Brain microvascular endothelial cell (primary cell): Measurements from ENCODE around the gene EHBP1.

Source experiments
- DNase-seq: peaks from one replicate; pipeline ENCODE4 v3.0.0-alpha.2; 2020
- H3K27ac ChIP-seq: fragments of 250-450 bp; sonication (Bioruptor Pico); 2 replicates; pipeline ENCODE4 v1.5.1; 2020; ENCODE audit warnings: mild to moderate bottlenecking, moderate library complexity
- H3K27me3 ChIP-seq: fragments of 250-450 bp; sonication (Bioruptor Pico); replicated peaks from 2 replicates; pipeline ENCODE4 v1.5.1; 2020; ENCODE audit warnings: mild to moderate bottlenecking
- H3K36me3 ChIP-seq: fragments of 250-450 bp; sonication (Bioruptor Pico); replicated peaks from 2 replicates; pipeline ENCODE4 v1.5.1; 2020; ENCODE audit warnings: mild to moderate bottlenecking
- H3K4me3 ChIP-seq: 2 replicates; pipeline ENCODE4 v1.5.1; 2011; ENCODE audit warnings: low read depth, mild to moderate bottlenecking, control low read depth, low read length, moderate library complexity
- in situ Hi-C: cut with HindIII; loops from 2 replicates; pipeline ENCODE4 v1.10.0; 2017; ENCODE audit warnings: low sequenced_read_pairs, low pct_ligation_motif_present
- TF ChIP-seq, protein P1 (sequence below): IDR thresholded peaks from 2 replicates; pipeline ENCODE4 v1.5.1; 2011; ENCODE audit warnings: low read depth, mild to moderate bottlenecking, moderate library complexity, low read length, control low read depth, inconsistent platforms; ENCODE audit errors: missing control alignments

EHBP1 gene

DNA sequence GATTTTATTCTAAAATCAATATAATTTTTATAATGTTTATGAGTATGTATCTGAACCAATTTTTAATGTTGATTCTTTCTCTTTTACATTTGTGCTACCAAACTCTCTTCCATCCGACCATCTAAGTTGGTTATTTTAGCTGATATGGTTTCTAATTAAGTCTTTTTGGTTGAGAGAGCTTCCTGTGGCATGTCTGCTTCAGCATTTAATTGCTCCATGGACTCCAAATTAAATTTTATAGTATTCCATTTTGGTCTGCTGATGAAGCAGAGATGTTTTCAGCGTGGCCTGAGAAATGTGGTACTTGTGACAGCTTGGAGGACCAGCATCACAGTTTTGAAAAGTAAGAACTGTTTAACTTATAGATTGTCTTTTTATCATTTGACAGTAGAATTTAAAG, 105.6 kb downstream of the EHBP1 start:
- TF ChIP-seq, protein P1, sequence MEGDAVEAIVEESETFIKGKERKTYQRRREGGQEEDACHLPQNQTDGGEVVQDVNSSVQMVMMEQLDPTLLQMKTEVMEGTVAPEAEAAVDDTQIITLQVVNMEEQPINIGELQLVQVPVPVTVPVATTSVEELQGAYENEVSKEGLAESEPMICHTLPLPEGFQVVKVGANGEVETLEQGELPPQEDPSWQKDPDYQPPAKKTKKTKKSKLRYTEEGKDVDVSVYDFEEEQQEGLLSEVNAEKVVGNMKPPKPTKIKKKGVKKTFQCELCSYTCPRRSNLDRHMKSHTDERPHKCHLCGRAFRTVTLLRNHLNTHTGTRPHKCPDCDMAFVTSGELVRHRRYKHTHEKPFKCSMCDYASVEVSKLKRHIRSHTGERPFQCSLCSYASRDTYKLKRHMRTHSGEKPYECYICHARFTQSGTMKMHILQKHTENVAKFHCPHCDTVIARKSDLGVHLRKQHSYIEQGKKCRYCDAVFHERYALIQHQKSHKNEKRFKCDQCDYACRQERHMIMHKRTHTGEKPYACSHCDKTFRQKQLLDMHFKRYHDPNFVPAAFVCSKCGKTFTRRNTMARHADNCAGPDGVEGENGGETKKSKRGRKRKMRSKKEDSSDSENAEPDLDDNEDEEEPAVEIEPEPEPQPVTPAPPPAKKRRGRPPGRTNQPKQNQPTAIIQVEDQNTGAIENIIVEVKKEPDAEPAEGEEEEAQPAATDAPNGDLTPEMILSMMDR: no peak
- H3K4me3 ChIP-seq: no peak overlapping the region
- no peaks in the 10 kb centered on the region for H3K27me3 ChIP-seq
- no peak overlapping the region for H3K27ac ChIP-seq
- no peaks in the 10 kb centered on the region for H3K36me3 ChIP-seq
- DNase-seq: no peak
- in situ Hi-C loops: no loop called here

DNA sequence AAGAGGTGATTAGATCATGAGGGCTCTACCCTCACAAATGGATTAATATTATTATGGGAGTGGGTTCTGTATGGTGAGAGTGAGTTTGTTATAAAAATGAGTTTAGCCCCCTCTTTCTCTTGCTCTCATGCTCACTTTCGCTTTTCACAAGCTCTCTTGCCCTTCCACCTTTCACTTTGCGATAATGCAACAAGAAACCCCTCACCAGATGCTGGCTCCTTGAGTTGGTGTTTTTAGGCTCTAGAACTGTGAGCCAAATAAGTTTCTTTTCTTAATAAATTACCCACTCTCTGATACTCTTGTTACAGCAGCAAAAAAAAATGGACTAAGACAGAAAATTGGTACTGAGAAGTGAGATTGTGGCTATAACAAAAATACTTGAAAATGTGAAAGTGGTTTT, 106.5 kb downstream of the EHBP1 start:
- in situ Hi-C loops: no loop called here
- no peaks in the 10 kb centered on the region for H3K27me3 ChIP-seq
- no peak for DNase-seq
- H3K27ac ChIP-seq: no peak overlapping the region
- TF ChIP-seq, protein P1: no peak
- no peaks in the 10 kb centered on the region for H3K36me3 ChIP-seq
- no peak overlapping the region for H3K4me3 ChIP-seq

DNA sequence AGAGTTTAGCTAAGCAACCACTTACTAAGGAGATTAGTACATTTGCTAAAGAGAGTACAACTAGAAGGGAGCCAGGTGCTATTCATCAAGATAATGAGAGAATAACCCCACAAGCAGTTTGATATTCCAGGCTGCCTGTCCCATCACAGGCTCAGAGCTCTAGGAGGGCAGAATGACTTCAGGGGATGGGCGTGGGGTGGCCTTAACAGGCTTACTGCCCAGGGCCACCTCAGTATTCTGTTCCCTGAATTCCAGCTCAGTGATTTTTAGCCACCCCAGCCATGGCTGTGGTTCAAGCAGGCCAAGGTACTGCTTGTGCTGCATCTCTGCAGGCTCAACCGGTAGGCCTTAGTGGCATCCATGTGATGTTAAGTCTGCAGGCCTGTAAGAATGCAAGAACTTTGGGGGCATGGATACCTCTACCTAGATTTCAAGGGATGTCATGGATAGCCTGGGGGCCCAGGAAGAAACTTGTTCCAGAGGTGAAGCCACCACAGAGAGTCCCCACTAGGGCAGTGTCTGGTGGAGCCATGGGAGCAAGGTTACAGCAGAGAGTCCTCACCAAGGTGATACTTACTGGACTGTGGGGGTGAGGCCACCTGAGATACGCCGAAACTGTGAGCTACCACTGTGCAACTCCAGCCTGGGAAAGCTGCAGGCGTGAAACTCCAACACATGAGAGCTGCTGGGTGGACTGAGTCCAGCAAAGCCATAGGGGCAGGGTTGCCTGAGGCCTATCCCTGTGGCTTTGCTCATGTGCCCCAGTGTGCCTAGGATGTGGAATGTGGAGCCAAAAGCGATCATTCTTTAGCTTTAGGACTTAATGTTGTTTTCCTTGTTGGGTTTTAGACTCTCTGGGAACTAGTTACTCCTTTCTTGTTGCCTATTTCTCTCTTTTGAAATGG, 107.7 kb downstream of the EHBP1 start:
- in situ Hi-C loops: no loop called here
- no peaks in the 10 kb centered on the region for H3K36me3 ChIP-seq
- no peak overlapping the region for H3K4me3 ChIP-seq
- TF ChIP-seq, protein P1: no peak
- no peak for DNase-seq
- H3K27ac ChIP-seq: no peak overlapping the region
- no peaks in the 10 kb centered on the region for H3K27me3 ChIP-seq

DNA sequence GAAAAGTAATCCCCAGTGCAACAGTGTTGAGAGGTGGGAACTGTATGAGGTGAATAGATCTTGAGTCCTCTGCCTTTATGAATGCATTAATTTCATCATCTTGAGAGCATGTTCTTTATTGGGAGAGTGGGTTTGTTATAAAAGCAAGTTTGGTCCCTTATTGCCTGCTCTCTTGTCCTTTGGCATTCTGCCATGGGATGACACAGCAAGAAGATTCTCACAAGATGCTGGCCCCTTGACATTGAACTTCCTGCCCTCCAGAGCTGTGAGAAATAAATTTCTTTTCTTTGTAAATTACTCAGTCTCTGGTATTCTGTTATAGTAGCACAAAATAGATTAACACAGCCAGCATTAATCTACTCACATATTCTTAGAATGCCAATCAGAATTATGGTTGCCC, 108.6 kb downstream of the EHBP1 start:
- TF ChIP-seq, protein P1: no peak
- DNase-seq: peak; percentile 81
- no peaks in the 10 kb centered on the region for H3K27me3 ChIP-seq
- no peaks in the 10 kb centered on the region for H3K36me3 ChIP-seq
- H3K27ac ChIP-seq: peak overlapping the region; percentile 12
- H3K4me3 ChIP-seq: no peak overlapping the region
- in situ Hi-C loops: no loop called here

GRCh38 chr2:62817348-62817747, 111.8 kb downstream of the EHBP1 start:
- in situ Hi-C loops: no loop called here
- H3K27me3 ChIP-seq: no peaks in the 10 kb centered on the region
- H3K27ac ChIP-seq: no peak overlapping the region
- no peak for DNase-seq
- TF ChIP-seq, protein P1: no peak
- H3K36me3 ChIP-seq: no peaks in the 10 kb centered on the region
- H3K4me3 ChIP-seq: no peak overlapping the region
